ENCODE results near the gene ZBED1. TPM values are rescaled to one million over a fixed set of nuclear protein-coding genes. Genes with fewer than 3 reads are reported as not detected.

ZBED1 gene
- total RNA-seq (2014; rRNA removed; shearing (Covaris generic)): 16.8 and 16.9 TPM in 2 replicates

GRCh38 chrX:2500803-2501558, at the start of gene ZBED1, which contains the start of gene DHRSX:
TSS of gene ZBED1 (minus strand) at chrX:2500976. CDS start at chrX:2490719, 10,257 bp downstream.
TSS of gene DHRSX (minus strand) at chrX:2500976. CDS start at chrX:2500925, 51 bp downstream.

Other genes with a start within 250 kb of the ZBED1 start
- 7.0 and 10.1 TPM in 2 replicates for gene DHRSX, start within 50 bp of the ZBED1 start, total RNA-seq (2014; rRNA removed; shearing (Covaris generic))
- gene CD99, start 190.3 kb upstream of the ZBED1 start, total RNA-seq (2014; rRNA removed; shearing (Covaris generic)): 78.4 and 92.3 TPM in 2 replicates